Measurements from ENCODE around the gene DENND4A. TPM values are rescaled to one million over a fixed set of nuclear protein-coding genes. Genes with fewer than 3 reads are reported as not detected.

Gene DENND4A
- total RNA-seq, 4 donors from 2014 or later: 17.7 to 34.3 (median 25.4) TPM

DNA sequence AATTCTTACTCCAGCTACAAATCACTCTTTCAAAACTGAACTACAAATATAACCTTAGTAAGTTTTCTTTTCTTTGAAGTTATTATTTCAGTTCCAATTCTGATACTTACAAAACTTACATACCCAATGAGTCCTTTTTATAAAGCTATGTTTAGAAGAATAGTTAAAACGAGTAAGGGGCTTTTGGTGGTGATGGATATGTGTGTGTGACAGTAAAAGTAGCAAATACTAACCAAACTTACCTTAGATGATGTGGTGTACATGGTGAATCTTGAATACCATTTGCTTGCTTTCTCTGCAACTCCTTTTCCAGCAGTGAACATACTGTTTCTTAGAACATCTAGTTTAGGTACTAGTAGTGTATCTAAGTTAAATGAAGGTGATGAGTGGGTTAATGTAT, 101.9 kb downstream of the DENND4A start:
- H3K27ac ChIP-seq (replicated peaks in 1 of 4): no peak overlapping the region
- TF ChIP-seq, protein P1, sequence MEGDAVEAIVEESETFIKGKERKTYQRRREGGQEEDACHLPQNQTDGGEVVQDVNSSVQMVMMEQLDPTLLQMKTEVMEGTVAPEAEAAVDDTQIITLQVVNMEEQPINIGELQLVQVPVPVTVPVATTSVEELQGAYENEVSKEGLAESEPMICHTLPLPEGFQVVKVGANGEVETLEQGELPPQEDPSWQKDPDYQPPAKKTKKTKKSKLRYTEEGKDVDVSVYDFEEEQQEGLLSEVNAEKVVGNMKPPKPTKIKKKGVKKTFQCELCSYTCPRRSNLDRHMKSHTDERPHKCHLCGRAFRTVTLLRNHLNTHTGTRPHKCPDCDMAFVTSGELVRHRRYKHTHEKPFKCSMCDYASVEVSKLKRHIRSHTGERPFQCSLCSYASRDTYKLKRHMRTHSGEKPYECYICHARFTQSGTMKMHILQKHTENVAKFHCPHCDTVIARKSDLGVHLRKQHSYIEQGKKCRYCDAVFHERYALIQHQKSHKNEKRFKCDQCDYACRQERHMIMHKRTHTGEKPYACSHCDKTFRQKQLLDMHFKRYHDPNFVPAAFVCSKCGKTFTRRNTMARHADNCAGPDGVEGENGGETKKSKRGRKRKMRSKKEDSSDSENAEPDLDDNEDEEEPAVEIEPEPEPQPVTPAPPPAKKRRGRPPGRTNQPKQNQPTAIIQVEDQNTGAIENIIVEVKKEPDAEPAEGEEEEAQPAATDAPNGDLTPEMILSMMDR (IDR thresholded peaks at IDR 0.05): no peak
- TF ChIP-seq POLR2A (IDR thresholded peaks at IDR 0.05; ENCODE audit: low read depth) (no peak), POLR2AphosphoS5 (IDR thresholded peaks at IDR 0.05) (no peak), EP300 (IDR thresholded peaks at IDR 0.05) (no peak)
- H3K36me3 ChIP-seq: peaks cover 23 to 53% (median 39%) of the 10 kb centered on the region in 4 donors
- 88% methylated on average over 1 of the region's 1 CpG for WGBS
- no peaks in the 10 kb centered on the region for H3K27me3 ChIP-seq
- no peak overlapping the region for H3K4me3 ChIP-seq
- intact Hi-C loops (cut with DNase I): no loop called here
- no peak for DNase-seq (ENCODE audit: extremely low spot score)
- H3K4me1 ChIP-seq: no peaks in the 10 kb centered on the region
- H3K9me3 ChIP-seq: no peaks in the 10 kb centered on the region

- peaks cover 23 to 39% (median 33%) of the 10 kb centered on the region in 4 donors for H3K36me3 ChIP-seq
Observed at GRCh38 chr15:65688462-65688861, 103.6 kb downstream of the DENND4A start.

GRCh38 chr15:65682404-65682911, 109.6 kb downstream of the DENND4A start:
- 93% methylated on average over 2 of the region's 2 CpGs for WGBS
- no peaks in the 10 kb centered on the region for H3K27me3 ChIP-seq
- H3K36me3 ChIP-seq: no peaks in the 10 kb centered on the region
- H3K4me3 ChIP-seq: no peak overlapping the region
- TF ChIP-seq, protein P1 (IDR thresholded peaks at IDR 0.05): no peak
- TF ChIP-seq POLR2A (IDR thresholded peaks at IDR 0.05; ENCODE audit: low read depth) (no peak), POLR2AphosphoS5 (IDR thresholded peaks at IDR 0.05) (no peak), EP300 (IDR thresholded peaks at IDR 0.05) (no peak)
- H3K27ac ChIP-seq (replicated peaks in 1 of 4): no peak overlapping the region
- no peak for DNase-seq (ENCODE audit: extremely low spot score)
- no peaks in the 10 kb centered on the region for H3K4me1 ChIP-seq
- intact Hi-C loops (cut with DNase I): no loop called here
- H3K9me3 ChIP-seq: no peaks in the 10 kb centered on the region

More at GRCh38 chr15:65688462-65688861, 103.6 kb downstream of the DENND4A start:
- Histone ChIP-seq H3K4me1 (no peaks in the 10 kb centered on the region), H3K27ac (replicated peaks in 1 of 4) (no peak overlapping the region), H3K27me3 (no peaks in the 10 kb centered on the region), H3K9me3 (no peaks in the 10 kb centered on the region), H3K4me3 (no peak overlapping the region)
- WGBS: 100% methylated on average over 1 of the region's 1 CpG
- no peak for DNase-seq (ENCODE audit: extremely low spot score)
- TF ChIP-seq EP300 (IDR thresholded peaks at IDR 0.05): no peak
- no peak for TF ChIP-seq POLR2AphosphoS5 (IDR thresholded peaks at IDR 0.05)
- TF ChIP-seq POLR2A (IDR thresholded peaks at IDR 0.05; ENCODE audit: low read depth): no peak
- TF ChIP-seq, protein P1 (IDR thresholded peaks at IDR 0.05): no peak
- intact Hi-C loops (cut with DNase I): no loop called here

GRCh38 chr15:65680544-65680943, 111.5 kb downstream of the DENND4A start:
- TF ChIP-seq POLR2AphosphoS5 (IDR thresholded peaks at IDR 0.05): no peak
- no peak for TF ChIP-seq EP300 (IDR thresholded peaks at IDR 0.05)
- TF ChIP-seq, protein P1 (IDR thresholded peaks at IDR 0.05): no peak
- TF ChIP-seq POLR2A (IDR thresholded peaks at IDR 0.05; ENCODE audit: low read depth): no peak
- peaks cover 0 to 3% (median under 1%) of the 10 kb centered on the region in 4 donors for H3K36me3 ChIP-seq
- H3K27me3 ChIP-seq: no peaks in the 10 kb centered on the region
- WGBS: 94% methylated on average over 1 of the region's 1 CpG
- no peaks in the 10 kb centered on the region for H3K4me1 ChIP-seq
- no peaks in the 10 kb centered on the region for H3K9me3 ChIP-seq
- intact Hi-C loops (cut with DNase I): no loop called here
- H3K4me3 ChIP-seq: no peak overlapping the region
- no peak overlapping the region for H3K27ac ChIP-seq (replicated peaks in 1 of 4)
- no peak for DNase-seq (ENCODE audit: extremely low spot score)

DNA sequence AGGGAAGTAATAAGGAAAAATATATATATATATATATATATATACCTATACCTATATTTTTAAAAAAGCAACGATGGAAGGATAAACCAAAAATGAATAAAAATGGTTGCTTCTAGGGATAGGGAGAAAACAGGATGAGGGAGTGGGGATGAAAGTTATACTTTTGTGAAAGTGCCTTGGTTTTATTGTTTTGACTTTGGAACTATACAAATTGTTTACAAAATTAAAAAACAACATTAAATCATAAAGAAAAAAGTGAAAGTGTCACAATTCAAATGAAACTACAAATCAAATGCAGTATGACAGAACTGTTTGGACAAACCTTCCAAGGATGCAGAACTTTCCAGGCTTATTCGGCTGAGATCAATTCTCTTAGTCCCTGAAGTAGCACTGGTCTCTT, 116.0 kb downstream of the DENND4A start:
- H3K36me3 ChIP-seq: peaks cover 12 to 44% (median 27%) of the 10 kb centered on the region in 4 donors
- intact Hi-C loops (cut with DNase I): no loop called here

More for the DNA sequence above, 116.0 kb downstream of the DENND4A start:
- Histone ChIP-seq H3K27ac (replicated peaks in 1 of 4) (no peak overlapping the region), H3K4me3 (no peak overlapping the region), H3K9me3 (no peaks in the 10 kb centered on the region), H3K27me3 (no peaks in the 10 kb centered on the region), H3K4me1 (no peaks in the 10 kb centered on the region)
- TF ChIP-seq POLR2A (IDR thresholded peaks at IDR 0.05; ENCODE audit: low read depth) (no peak), EP300 (IDR thresholded peaks at IDR 0.05) (no peak), POLR2AphosphoS5 (IDR thresholded peaks at IDR 0.05) (no peak)
- TF ChIP-seq, protein P1 (IDR thresholded peaks at IDR 0.05): no peak
- 95% methylated on average over 2 of the region's 2 CpGs for WGBS
- no peak for DNase-seq (ENCODE audit: extremely low spot score)
